ENCODE data around the gene FLAD1. TPM values are rescaled to one million over a fixed set of nuclear protein-coding genes. Genes with fewer than 3 reads are reported as not detected.

FLAD1 gene
- total RNA-seq, result 23.0 to 30.8 TPM (median 28.7 TPM) in 3 replicates
- long read RNA-seq, transcript FLAD1-203 (8 exons, 1,730 nt), result major isoform, 6 of 25 reads
- long read RNA-seq, partial matches to known transcripts, result 9 of 25 reads
- long read RNA-seq, other reads (novel, unspliced or antisense), result 7 of 25 reads

GRCh38 chr1:154982897-154983648 is at the start of gene FLAD1:
FLAD1 (plus strand) TSS chr1:154983344; CDS start chr1:154983695, 351 bp downstream.
- H3K27ac Mint-ChIP-seq (ENCODE audit: unreplicated experiment), result no peak within 1 kb of the TSS
- TF ChIP-seq CTCF (IDR thresholded peaks at IDR 0.05), result no peak
- no peaks in the 10 kb centered on the region for H3K27me3 Mint-ChIP-seq (ENCODE audit: low read depth)
- no peaks in the 10 kb centered on the region for H3K36me3 Mint-ChIP-seq (ENCODE audit: low read depth)
- no peak within 1 kb of the TSS for H3K4me3 Mint-ChIP-seq (ENCODE audit: unreplicated experiment)
- H3K9me3 Mint-ChIP-seq (ENCODE audit: low read depth), result no peaks in the 10 kb centered on the region
- peak; percentile 96 for DNase-seq (ENCODE audit: low spot score)
- H3K4me1 Mint-ChIP-seq (ENCODE audit: low read depth), result peaks cover 6% of the 10 kb centered on the region

- Mint-ChIP-seq H3K4me3 (ENCODE audit: unreplicated experiment) (no peak overlapping the region), H3K9me3 (ENCODE audit: low read depth) (no peaks in the 10 kb centered on the region), H3K4me1 (ENCODE audit: low read depth) (peaks cover 31% of the 10 kb centered on the region), H3K27me3 (ENCODE audit: low read depth) (no peaks in the 10 kb centered on the region), H3K36me3 (ENCODE audit: low read depth) (peaks cover 8% of the 10 kb centered on the region), H3K27ac (ENCODE audit: unreplicated experiment) (no peak overlapping the region)
- no peak for DNase-seq (ENCODE audit: low spot score)
- TF ChIP-seq CTCF (IDR thresholded peaks at IDR 0.05), result no peak
These were observed 48.7 kb upstream of the FLAD1 start for GRCh38 chr1:154934358-154934948.

- no peak for DNase-seq (ENCODE audit: low spot score)
- peak overlapping the region; percentile 98 for H3K27ac Mint-ChIP-seq (ENCODE audit: unreplicated experiment)
- no peaks in the 10 kb centered on the region for H3K27me3 Mint-ChIP-seq (ENCODE audit: low read depth)
- H3K4me3 Mint-ChIP-seq (ENCODE audit: unreplicated experiment), result peak overlapping the region; percentile 93
- H3K9me3 Mint-ChIP-seq (ENCODE audit: low read depth), result no peaks in the 10 kb centered on the region
- H3K4me1 Mint-ChIP-seq (ENCODE audit: low read depth), result peaks cover 34% of the 10 kb centered on the region
- TF ChIP-seq CTCF (IDR thresholded peaks at IDR 0.05), result no peak
- H3K36me3 Mint-ChIP-seq (ENCODE audit: low read depth), result peaks cover 3% of the 10 kb centered on the region
These were observed 47.2 kb upstream of the FLAD1 start for GRCh38 chr1:154935749-154936554.

DNA sequence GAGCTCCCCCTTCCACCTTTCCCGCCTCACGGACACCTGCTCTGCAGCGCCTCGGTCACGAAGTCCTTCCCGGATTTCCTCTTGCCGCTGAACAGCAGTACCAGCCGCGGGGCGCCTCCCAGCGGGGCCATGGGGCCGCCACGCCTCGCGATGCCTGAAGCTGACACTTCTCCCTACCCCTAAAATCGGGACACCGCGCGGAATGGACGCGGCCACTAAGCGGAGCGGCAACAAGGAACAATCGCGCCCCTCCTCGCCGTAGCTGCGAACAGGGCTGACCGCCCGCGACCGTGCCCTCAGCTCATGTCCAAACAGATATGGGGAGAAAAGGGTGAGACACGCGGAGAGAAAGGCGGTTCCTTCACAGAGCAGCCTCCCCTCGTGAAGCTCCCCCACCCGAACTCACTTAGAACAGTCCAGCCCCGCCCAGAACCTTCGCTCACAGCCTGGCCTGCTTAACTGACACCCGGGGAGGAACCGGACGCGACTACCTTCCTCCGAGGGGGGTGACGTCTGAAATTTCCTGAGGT is 46.5 kb upstream of the FLAD1 start, which contains the start of gene PMVK:
PMVK (minus strand) TSS at position 165 of the 530 bp plus-strand sequence; CDS start at position 131, 34 bp downstream.
- peak; percentile 66 for TF ChIP-seq CTCF (IDR thresholded peaks at IDR 0.05)
- H3K4me1 Mint-ChIP-seq (ENCODE audit: low read depth), result peaks cover 34% of the 10 kb centered on the region
- H3K4me3 Mint-ChIP-seq (ENCODE audit: unreplicated experiment), result peak within 1 kb of the TSS; percentile 93
- no peaks in the 10 kb centered on the region for H3K36me3 Mint-ChIP-seq (ENCODE audit: low read depth)
- DNase-seq (ENCODE audit: low spot score), result peak; percentile 97
- no peaks in the 10 kb centered on the region for H3K27me3 Mint-ChIP-seq (ENCODE audit: low read depth)
- no peaks in the 10 kb centered on the region for H3K9me3 Mint-ChIP-seq (ENCODE audit: low read depth)
- H3K27ac Mint-ChIP-seq (ENCODE audit: unreplicated experiment), result peak within 1 kb of the TSS; percentile 98
